ENCODE measurements around the gene CATSPERZ.

DNA sequence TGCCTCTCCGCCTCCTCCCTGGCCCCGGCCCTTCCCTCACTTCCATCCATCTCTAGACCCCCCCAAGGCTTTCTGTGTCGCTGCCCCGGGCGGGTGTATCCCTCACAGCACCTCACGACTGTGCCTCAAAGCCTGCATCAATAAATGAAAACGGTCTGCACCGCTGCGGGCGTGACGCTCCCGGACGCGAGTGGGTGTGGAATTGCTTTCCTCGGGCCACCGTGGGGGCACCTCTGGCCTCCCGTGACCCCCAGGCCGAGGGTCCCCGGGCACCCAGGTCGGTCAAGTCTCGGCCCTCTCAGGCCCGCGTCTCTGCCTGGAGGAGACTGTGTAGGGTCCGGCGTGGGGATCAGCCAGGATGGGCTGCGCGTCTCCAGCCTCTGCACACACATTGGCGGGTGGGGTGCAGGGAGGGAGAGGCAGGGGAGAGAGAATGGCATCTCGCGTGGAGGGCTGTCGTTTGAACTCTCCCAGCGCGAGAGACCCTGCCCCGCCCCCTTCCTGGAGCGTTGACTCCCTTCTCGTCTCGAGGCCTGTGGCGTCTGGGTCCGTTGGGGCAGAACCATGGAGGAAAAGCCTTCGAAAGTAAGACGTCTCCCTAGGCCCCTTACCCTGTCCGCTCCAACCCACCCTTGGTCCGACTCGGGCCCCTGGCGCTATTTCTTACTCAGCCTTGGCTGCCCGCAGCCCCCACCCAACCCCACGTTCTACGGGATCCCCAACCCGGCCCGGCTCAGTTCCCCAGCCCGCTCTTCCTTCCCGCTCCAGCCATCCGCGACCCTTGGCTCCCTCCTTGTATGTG, at the start of gene CATSPERZ:
- TF ChIP-seq, protein P1, sequence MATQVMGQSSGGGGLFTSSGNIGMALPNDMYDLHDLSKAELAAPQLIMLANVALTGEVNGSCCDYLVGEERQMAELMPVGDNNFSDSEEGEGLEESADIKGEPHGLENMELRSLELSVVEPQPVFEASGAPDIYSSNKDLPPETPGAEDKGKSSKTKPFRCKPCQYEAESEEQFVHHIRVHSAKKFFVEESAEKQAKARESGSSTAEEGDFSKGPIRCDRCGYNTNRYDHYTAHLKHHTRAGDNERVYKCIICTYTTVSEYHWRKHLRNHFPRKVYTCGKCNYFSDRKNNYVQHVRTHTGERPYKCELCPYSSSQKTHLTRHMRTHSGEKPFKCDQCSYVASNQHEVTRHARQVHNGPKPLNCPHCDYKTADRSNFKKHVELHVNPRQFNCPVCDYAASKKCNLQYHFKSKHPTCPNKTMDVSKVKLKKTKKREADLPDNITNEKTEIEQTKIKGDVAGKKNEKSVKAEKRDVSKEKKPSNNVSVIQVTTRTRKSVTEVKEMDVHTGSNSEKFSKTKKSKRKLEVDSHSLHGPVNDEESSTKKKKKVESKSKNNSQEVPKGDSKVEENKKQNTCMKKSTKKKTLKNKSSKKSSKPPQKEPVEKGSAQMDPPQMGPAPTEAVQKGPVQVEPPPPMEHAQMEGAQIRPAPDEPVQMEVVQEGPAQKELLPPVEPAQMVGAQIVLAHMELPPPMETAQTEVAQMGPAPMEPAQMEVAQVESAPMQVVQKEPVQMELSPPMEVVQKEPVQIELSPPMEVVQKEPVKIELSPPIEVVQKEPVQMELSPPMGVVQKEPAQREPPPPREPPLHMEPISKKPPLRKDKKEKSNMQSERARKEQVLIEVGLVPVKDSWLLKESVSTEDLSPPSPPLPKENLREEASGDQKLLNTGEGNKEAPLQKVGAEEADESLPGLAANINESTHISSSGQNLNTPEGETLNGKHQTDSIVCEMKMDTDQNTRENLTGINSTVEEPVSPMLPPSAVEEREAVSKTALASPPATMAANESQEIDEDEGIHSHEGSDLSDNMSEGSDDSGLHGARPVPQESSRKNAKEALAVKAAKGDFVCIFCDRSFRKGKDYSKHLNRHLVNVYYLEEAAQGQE (IDR thresholded peaks at IDR 0.05; ENCODE audit: insufficient replicate concordance, low read depth), result no peak
- TF ChIP-seq, protein P2, sequence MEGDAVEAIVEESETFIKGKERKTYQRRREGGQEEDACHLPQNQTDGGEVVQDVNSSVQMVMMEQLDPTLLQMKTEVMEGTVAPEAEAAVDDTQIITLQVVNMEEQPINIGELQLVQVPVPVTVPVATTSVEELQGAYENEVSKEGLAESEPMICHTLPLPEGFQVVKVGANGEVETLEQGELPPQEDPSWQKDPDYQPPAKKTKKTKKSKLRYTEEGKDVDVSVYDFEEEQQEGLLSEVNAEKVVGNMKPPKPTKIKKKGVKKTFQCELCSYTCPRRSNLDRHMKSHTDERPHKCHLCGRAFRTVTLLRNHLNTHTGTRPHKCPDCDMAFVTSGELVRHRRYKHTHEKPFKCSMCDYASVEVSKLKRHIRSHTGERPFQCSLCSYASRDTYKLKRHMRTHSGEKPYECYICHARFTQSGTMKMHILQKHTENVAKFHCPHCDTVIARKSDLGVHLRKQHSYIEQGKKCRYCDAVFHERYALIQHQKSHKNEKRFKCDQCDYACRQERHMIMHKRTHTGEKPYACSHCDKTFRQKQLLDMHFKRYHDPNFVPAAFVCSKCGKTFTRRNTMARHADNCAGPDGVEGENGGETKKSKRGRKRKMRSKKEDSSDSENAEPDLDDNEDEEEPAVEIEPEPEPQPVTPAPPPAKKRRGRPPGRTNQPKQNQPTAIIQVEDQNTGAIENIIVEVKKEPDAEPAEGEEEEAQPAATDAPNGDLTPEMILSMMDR (IDR thresholded peaks at IDR 0.05; ENCODE audit: insufficient read depth, low read length), result no peak
- no peak for TF ChIP-seq POLR2AphosphoS5 (IDR thresholded peaks at IDR 0.05; ENCODE audit: low read depth)

Data from HL-60 (cell line).